Suprapubic skin (tissue), 4 donors: ENCODE results near the gene EVI5L. TPM values are rescaled to one million over a fixed set of nuclear protein-coding genes. Genes with fewer than 3 reads are reported as not detected.
A peak's percentile ranks its signal among the peaks of the same experiment; 100 is the strongest.

Source experiments
- DNase-seq, 2 donors: peaks; one replicate each; pipeline ENCODE4 v3.0.0-alpha.2; 2019; ENCODE audit warnings: low spot score in 2 of 2
- H3K27ac ChIP-seq: fragments of 200-600 bp; sonication (generic); one replicate; pipeline ENCODE4 v1.5.1; 2019
- H3K27me3 ChIP-seq: fragments of 200-600 bp; sonication (generic); one replicate; pipeline ENCODE4 v1.5.1; 2019
- H3K36me3 ChIP-seq: fragments of 200-600 bp; sonication (generic); one replicate; pipeline ENCODE4 v1.5.1; 2019
- H3K4me1 ChIP-seq: fragments of 200-600 bp; sonication (generic); one replicate; pipeline ENCODE4 v1.5.1; 2019
- H3K4me3 ChIP-seq: fragments of 200-600 bp; sonication (generic); one replicate; pipeline ENCODE4 v1.5.1; 2019; ENCODE audit warnings: mild to moderate bottlenecking
- H3K9me3 ChIP-seq: fragments of 200-600 bp; sonication (generic); one replicate; pipeline ENCODE4 v1.5.1; 2019
- EP300 ChIP-seq: sonication (generic); formaldehyde crosslinking; IDR thresholded peaks from one replicate; pipeline ENCODE4 v1.6.1; 2017; ENCODE audit warnings: antibody characterized with exemption
- POLR2A ChIP-seq, 2 donors: fragments of 450-650 bp; IDR thresholded peaks; one replicate each; pipeline ENCODE4 v1.6.1; 2017; ENCODE audit warnings: antibody characterized with exemption in 2 of 2, mild to moderate bottlenecking in 2 of 2, moderate library complexity in 2 of 2
- POLR2AphosphoS5 ChIP-seq, 3 donors: sonication (generic); formaldehyde crosslinking; IDR thresholded peaks; one replicate each; pipeline ENCODE4 v1.6.1; 2017; ENCODE audit warnings: antibody characterized with exemption in 3 of 3
- WGBS: methylation state at CpG from one replicate; pipeline ENCODE4 v1.1.5; 2018; 5-methylcytosine and 5-hydroxymethylcytosine counted together
- total RNA-seq, 4 donors: library from RNA; depleted of rRNA; stranded (reverse); fragments of >200 nt; gene quantifications; one replicate each; pipeline ENCODE4 v1.1.0, GENCODE V29; 2016
- TF ChIP-seq, protein P1 (sequence below), 2 donors: fragments of 200-600 bp in 1 of 2; fragments of 450-650 bp in 1 of 2; sonication (generic) in 1 of 2; IDR thresholded peaks; one replicate each; pipeline ENCODE4 v1.5.1; 2016 to 2019; ENCODE audit warnings: antibody characterized with exemption in 2 of 2, mild to moderate bottlenecking in 1 of 2, moderate library complexity in 1 of 2

The EVI5L gene
- total RNA-seq, 4 donors from 2014 or later: 17.2 to 29.4 (median 25.6) TPM

GRCh38 chr19:7883105-7883504 is 53.1 kb downstream of the EVI5L start:
- H3K4me1 ChIP-seq: peaks cover 3% of the 10 kb centered on the region
- DNase-seq: no peak
- TF ChIP-seq, protein P1, sequence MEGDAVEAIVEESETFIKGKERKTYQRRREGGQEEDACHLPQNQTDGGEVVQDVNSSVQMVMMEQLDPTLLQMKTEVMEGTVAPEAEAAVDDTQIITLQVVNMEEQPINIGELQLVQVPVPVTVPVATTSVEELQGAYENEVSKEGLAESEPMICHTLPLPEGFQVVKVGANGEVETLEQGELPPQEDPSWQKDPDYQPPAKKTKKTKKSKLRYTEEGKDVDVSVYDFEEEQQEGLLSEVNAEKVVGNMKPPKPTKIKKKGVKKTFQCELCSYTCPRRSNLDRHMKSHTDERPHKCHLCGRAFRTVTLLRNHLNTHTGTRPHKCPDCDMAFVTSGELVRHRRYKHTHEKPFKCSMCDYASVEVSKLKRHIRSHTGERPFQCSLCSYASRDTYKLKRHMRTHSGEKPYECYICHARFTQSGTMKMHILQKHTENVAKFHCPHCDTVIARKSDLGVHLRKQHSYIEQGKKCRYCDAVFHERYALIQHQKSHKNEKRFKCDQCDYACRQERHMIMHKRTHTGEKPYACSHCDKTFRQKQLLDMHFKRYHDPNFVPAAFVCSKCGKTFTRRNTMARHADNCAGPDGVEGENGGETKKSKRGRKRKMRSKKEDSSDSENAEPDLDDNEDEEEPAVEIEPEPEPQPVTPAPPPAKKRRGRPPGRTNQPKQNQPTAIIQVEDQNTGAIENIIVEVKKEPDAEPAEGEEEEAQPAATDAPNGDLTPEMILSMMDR (IDR thresholded peaks at IDR 0.05): no peak
- no peak for TF ChIP-seq POLR2A (IDR thresholded peaks at IDR 0.05)
- TF ChIP-seq POLR2AphosphoS5 (IDR thresholded peaks at IDR 0.05): no peak
- TF ChIP-seq EP300: no peak

DNA sequence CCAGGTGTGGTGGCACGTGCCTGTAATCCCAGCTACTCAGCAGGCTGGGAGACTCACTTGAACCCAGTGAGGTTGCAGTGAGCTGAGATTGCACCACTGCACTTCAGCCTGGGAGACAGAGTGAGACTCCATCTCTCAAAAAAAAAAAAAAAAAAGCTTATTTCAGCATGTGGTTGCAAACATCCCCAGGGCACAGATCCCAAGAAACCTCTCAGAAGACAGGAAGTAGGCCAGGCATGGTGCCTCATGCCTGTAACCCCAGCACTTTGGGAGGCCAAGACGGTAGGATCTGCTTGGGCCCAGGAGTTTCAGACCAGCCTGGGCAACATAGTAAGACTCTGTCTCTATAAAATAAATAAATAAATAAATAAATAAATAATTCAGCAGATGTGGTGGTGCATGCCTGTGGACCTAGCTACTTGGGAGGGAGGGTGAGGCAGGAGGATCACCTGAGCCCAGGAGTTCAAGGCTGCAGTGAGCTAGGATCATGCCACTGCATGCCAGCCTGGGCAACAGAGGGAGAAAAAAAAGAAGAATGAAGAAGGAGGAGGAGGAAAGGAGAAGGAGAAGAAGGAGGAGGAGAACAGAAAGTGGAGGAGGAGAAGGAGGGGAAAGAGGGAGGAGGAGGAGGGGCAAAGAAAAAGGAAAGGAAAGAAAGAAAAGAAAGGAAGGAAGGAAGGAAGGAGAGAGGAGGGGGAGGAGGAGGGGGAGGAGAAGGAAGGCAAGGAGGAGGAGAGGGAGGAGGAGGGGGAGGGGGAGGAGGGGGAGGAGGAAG is 54.0 kb downstream of the EVI5L start:
- Histone ChIP-seq H3K4me1 (peaks cover 10% of the 10 kb centered on the region), H3K9me3 (no peaks in the 10 kb centered on the region), H3K36me3 (no peaks in the 10 kb centered on the region), H3K27me3 (peaks cover 10% of the 10 kb centered on the region), H3K27ac (no peak overlapping the region), H3K4me3 (no peak overlapping the region)
- WGBS: 73% methylated on average over 2 of the region's 2 CpGs
- DNase-seq: no peak
- TF ChIP-seq, protein P1 (IDR thresholded peaks at IDR 0.05): no peak
- no peak for TF ChIP-seq POLR2AphosphoS5 (IDR thresholded peaks at IDR 0.05)
- no peak for TF ChIP-seq EP300
- TF ChIP-seq POLR2A (IDR thresholded peaks at IDR 0.05): no peak

More at GRCh38 chr19:7883105-7883504, 53.1 kb downstream of the EVI5L start:
- Histone ChIP-seq H3K4me3 (no peak overlapping the region), H3K9me3 (no peaks in the 10 kb centered on the region), H3K27me3 (peaks cover 5% of the 10 kb centered on the region), H3K36me3 (no peaks in the 10 kb centered on the region), H3K27ac (no peak overlapping the region)
- WGBS: 77% methylated on average over 4 of the region's 4 CpGs

- Histone ChIP-seq H3K27me3 (peaks cover 10% of the 10 kb centered on the region), H3K27ac (no peak overlapping the region), H3K36me3 (no peaks in the 10 kb centered on the region), H3K9me3 (no peaks in the 10 kb centered on the region), H3K4me3 (no peak overlapping the region), H3K4me1 (peaks cover 17% of the 10 kb centered on the region)
- WGBS: 94% methylated on average over 8 of the region's 8 CpGs
- no peak for DNase-seq
- TF ChIP-seq EP300 (no peak), POLR2A (IDR thresholded peaks at IDR 0.05) (no peak), POLR2AphosphoS5 (IDR thresholded peaks at IDR 0.05) (no peak)
- TF ChIP-seq, protein P1 (IDR thresholded peaks at IDR 0.05): no peak
Observed at GRCh38 chr19:7885818-7886217, 55.8 kb downstream of the EVI5L start.

DNA sequence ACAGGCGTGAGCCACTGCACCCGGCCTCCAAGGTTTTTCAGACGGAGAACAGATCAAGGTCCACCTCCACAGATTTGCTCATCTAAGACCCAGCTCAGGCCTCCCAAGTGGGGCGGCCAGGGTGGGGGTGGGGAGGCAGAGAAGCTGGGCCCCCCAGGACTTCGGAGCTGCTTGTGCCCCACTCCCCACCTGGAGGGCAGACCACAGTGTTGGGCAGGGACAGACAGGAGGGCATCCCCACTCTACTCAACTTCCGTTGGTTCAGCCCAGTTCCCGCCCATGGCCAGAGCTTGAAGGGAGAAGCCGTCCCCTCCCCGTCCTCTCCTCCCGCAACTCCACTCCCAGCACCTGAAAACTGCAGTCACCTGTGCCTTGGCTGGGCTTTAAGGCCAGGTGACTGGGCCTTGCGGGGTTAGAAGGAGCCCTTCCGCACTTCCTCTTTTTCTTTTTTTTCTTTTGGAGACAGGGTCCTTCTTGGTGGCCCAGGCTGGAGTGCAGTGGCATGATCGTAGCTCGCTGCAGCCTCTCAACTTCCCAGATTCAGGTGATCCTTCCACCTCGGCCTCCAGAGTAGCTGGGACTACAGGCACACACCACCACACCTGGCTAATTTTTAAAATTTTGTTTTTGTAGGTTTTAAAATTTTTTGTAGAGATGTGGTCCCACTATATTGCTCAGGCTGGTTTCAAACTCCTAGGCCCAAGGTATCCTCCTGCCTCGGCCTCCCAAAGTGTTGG is 57.6 kb downstream of the EVI5L start:
- Histone ChIP-seq H3K27me3 (peaks cover 10% of the 10 kb centered on the region), H3K27ac (no peak overlapping the region), H3K36me3 (no peaks in the 10 kb centered on the region), H3K4me3 (peak overlapping the region; percentile 57), H3K9me3 (no peaks in the 10 kb centered on the region), H3K4me1 (peaks cover 17% of the 10 kb centered on the region)
- no peak for DNase-seq
- WGBS: 87% methylated on average over 16 of the region's 16 CpGs
- TF ChIP-seq POLR2A (IDR thresholded peaks at IDR 0.05) (no peak), EP300 (no peak), POLR2AphosphoS5 (IDR thresholded peaks at IDR 0.05) (no peak)
- TF ChIP-seq, protein P1 (IDR thresholded peaks at IDR 0.05): no peak
